GM21515 (cell line): ENCODE data around the gene KCNJ1.

Source experiments
- ATAC-seq: cut with Tn5 transposase; IDR thresholded peaks from one replicate; pipeline ENCODE4 v1.9.1; 2021; ENCODE audit not compliant: unreplicated experiment

Gene KCNJ1

GRCh38 chr11:128867277-128867676 is at the start of gene KCNJ1:
Gene KCNJ1, minus strand, starts transcription at chr11:128867296. Its CDS starts 27,053 bp downstream, at chr11:128840243.
- ATAC-seq = no peak

- ATAC-seq = no peak
Observed at GRCh38 chr11:128916681-128917080, 49.6 kb upstream of the KCNJ1 start.

GRCh38 chr11:128916037-128916572 is 49.0 kb upstream of the KCNJ1 start:
- no peak for ATAC-seq

- ATAC-seq = no peak
Observed at GRCh38 chr11:128915149-128915521, 48.0 kb upstream of the KCNJ1 start.

GRCh38 chr11:128914216-128915148 is 47.4 kb upstream of the KCNJ1 start:
- ATAC-seq = no peak

- no peak for ATAC-seq
Observed at GRCh38 chr11:128913806-128914205, 46.7 kb upstream of the KCNJ1 start.

GRCh38 chr11:128911701-128912100 is 44.6 kb upstream of the KCNJ1 start:
- no peak for ATAC-seq

- ATAC-seq = no peak
Observed at GRCh38 chr11:128911239-128911638, 44.1 kb upstream of the KCNJ1 start.

- no peak for ATAC-seq
Observed at GRCh38 chr11:128910576-128910975, 43.5 kb upstream of the KCNJ1 start.

GRCh38 chr11:128909438-128910125 is 42.5 kb upstream of the KCNJ1 start:
- ATAC-seq = no peak

- ATAC-seq = no peak
Observed at GRCh38 chr11:128908391-128909246, 41.5 kb upstream of the KCNJ1 start.

- no peak for ATAC-seq
Observed at GRCh38 chr11:128907585-128907984, 40.5 kb upstream of the KCNJ1 start.

- ATAC-seq = no peak
Observed at GRCh38 chr11:128906185-128907050, 39.3 kb upstream of the KCNJ1 start.

GRCh38 chr11:128905345-128906184 is 38.5 kb upstream of the KCNJ1 start:
- peak; percentile 51 for ATAC-seq

GRCh38 chr11:128904656-128905344 is 37.7 kb upstream of the KCNJ1 start:
- ATAC-seq = peak; percentile 28

GRCh38 chr11:128904303-128904655 is 37.2 kb upstream of the KCNJ1 start:
- no peak for ATAC-seq

GRCh38 chr11:128903248-128904061 is 36.4 kb upstream of the KCNJ1 start:
- ATAC-seq = no peak
